HEK293 (cell line): ENCODE data around the gene RIN3.

Source experiments
- CTCF ChIA-PET: fragments of 350-600 bp; formaldehyde crosslinking; extraction: SDS; loops from one replicate; lab custom pipeline; 2021; ENCODE audit warnings: antibody characterized with exemption; lab: Yijun Ruan, JAX
- POLR2A ChIA-PET: fragments of 300-600 bp; formaldehyde crosslinking; extraction: SDS; loops from one replicate; lab custom pipeline; 2020; ENCODE audit warnings: antibody characterized with exemption, inconsistent platforms; lab: Yijun Ruan, JAX
- H3K27ac ChIP-seq: fragments of 200-500 bp; sonication (Bioruptor generic); 2 replicates; pipeline ENCODE4 v1.5.1; 2014; ENCODE audit warnings: low read depth, low read length, control low read depth, inconsistent platforms; ENCODE audit errors: extremely low read depth
- H3K36me3 ChIP-seq, 2 experiments: fragments of 200-500 bp in 1 of 2; sonication (Bioruptor generic) in 1 of 2; 1 replicate in 1 of 2; 2 replicates in 1 of 2; pipeline ENCODE4 v1.5.1; 2014 to 2017; ENCODE audit warnings: inconsistent platforms in 2 of 2, low read length in 2 of 2; ENCODE audit not compliant: control insufficient read depth in 2 of 2, insufficient read depth in 1 of 2
- H3K4me1 ChIP-seq: fragments of 200-500 bp; sonication (Bioruptor generic); 2 replicates; pipeline ENCODE4 v1.5.1; 2014; ENCODE audit warnings: mild to moderate bottlenecking, low read length, inconsistent platforms; ENCODE audit not compliant: control insufficient read depth, insufficient read depth
- H3K4me3 ChIP-seq: 2 replicates; pipeline ENCODE4 v1.5.1; 2011; ENCODE audit warnings: low read depth, mild to moderate bottlenecking, control low read depth, low read length, moderate library complexity
- H3K9me3 ChIP-seq: fragments of 200-500 bp; sonication (Bioruptor generic); 2 replicates; pipeline ENCODE4 v1.5.1; 2014; ENCODE audit warnings: low read depth, low read length, inconsistent platforms; ENCODE audit not compliant: control insufficient read depth, insufficient read depth
- BCL6B ChIP-seq: fragments of 450-650 bp; formaldehyde crosslinking; IDR thresholded peaks from 2 replicates; pipeline ENCODE4 v1.5.1; 2017; ENCODE audit warnings: missing biosample characterization, missing genetic modification characterization
- PATZ1 ChIP-seq: fragments of 450-650 bp; formaldehyde crosslinking; IDR thresholded peaks from 2 replicates; pipeline ENCODE4 v1.5.1; 2016; ENCODE audit warnings: missing biosample characterization, missing genetic modification characterization
- REPIN1 ChIP-seq: fragments of 450-650 bp; formaldehyde crosslinking; IDR thresholded peaks from 2 replicates; pipeline ENCODE4 v1.5.1; 2017; ENCODE audit warnings: missing biosample characterization, missing genetic modification characterization, low read depth
- ZBTB1 ChIP-seq: fragments of 450-650 bp; formaldehyde crosslinking; IDR thresholded peaks from 2 replicates; pipeline ENCODE4 v1.5.1; 2016; ENCODE audit warnings: missing biosample characterization, missing genetic modification characterization
- ZNF10 ChIP-seq: fragments of 450-650 bp; formaldehyde crosslinking; IDR thresholded peaks from 2 replicates; pipeline ENCODE4 v1.5.1; 2017; ENCODE audit warnings: missing biosample characterization, missing genetic modification characterization
- ZNF157 ChIP-seq: fragments of 450-650 bp; formaldehyde crosslinking; IDR thresholded peaks from 2 replicates; pipeline ENCODE4 v1.5.1; 2016; ENCODE audit warnings: missing biosample characterization, missing genetic modification characterization
- ZNF169 ChIP-seq: fragments of 450-650 bp; formaldehyde crosslinking; IDR thresholded peaks from 2 replicates; pipeline ENCODE4 v1.5.1; 2016; ENCODE audit warnings: missing biosample characterization, missing genetic modification characterization
- ZNF19 ChIP-seq: fragments of 450-650 bp; formaldehyde crosslinking; IDR thresholded peaks from 2 replicates; pipeline ENCODE4; 2016; ENCODE audit warnings: missing biosample characterization, missing genetic modification characterization, low read depth
- ZNF221 ChIP-seq: fragments of 450-650 bp; formaldehyde crosslinking; IDR thresholded peaks from 2 replicates; pipeline ENCODE4 v1.5.1; 2017; ENCODE audit warnings: missing biosample characterization, missing genetic modification characterization, borderline replicate concordance
- ZNF248 ChIP-seq: fragments of 450-650 bp; formaldehyde crosslinking; IDR thresholded peaks from 2 replicates; pipeline ENCODE4 v1.5.1; 2017; ENCODE audit warnings: missing biosample characterization, missing genetic modification characterization
- ZNF280C ChIP-seq: fragments of 450-650 bp; formaldehyde crosslinking; IDR thresholded peaks from 2 replicates; pipeline ENCODE4 v1.5.1; 2016; ENCODE audit warnings: missing biosample characterization, missing genetic modification characterization
- ZNF366 ChIP-seq: fragments of 450-650 bp; formaldehyde crosslinking; conservative IDR thresholded peaks from 2 replicates; pipeline ENCODE4 v1.5.1; 2016; ENCODE audit warnings: missing biosample characterization, missing genetic modification characterization
- ZNF404 ChIP-seq: fragments of 450-650 bp; formaldehyde crosslinking; IDR thresholded peaks from 2 replicates; pipeline ENCODE4 v1.5.1; 2017; ENCODE audit warnings: missing biosample characterization, missing genetic modification characterization
- ZNF426 ChIP-seq: fragments of 450-650 bp; formaldehyde crosslinking; IDR thresholded peaks from 2 replicates; pipeline ENCODE4 v1.5.1; 2017; ENCODE audit warnings: missing biosample characterization, missing genetic modification characterization, mild to moderate bottlenecking, inconsistent platforms, moderate library complexity
- ZNF558 ChIP-seq: fragments of 450-650 bp; formaldehyde crosslinking; IDR thresholded peaks from 2 replicates; pipeline ENCODE4 v1.5.1; 2016; ENCODE audit warnings: missing biosample characterization, missing genetic modification characterization
- ZNF585B ChIP-seq: fragments of 450-650 bp; formaldehyde crosslinking; IDR thresholded peaks from 2 replicates; pipeline ENCODE4 v1.5.1; 2016; ENCODE audit warnings: missing biosample characterization, missing genetic modification characterization
- ZNF626 ChIP-seq: fragments of 450-650 bp; sonication (Bioruptor Pico); formaldehyde crosslinking; IDR thresholded peaks from 2 replicates; pipeline ENCODE4 v1.5.1; 2018; ENCODE audit warnings: missing biosample characterization, missing genetic modification characterization, inconsistent platforms
- ZNF629 ChIP-seq: fragments of 450-650 bp; formaldehyde crosslinking; IDR thresholded peaks from 2 replicates; pipeline ENCODE4 v1.5.1; 2017; ENCODE audit warnings: missing biosample characterization, missing genetic modification characterization
- ZNF639 ChIP-seq: fragments of 450-650 bp; formaldehyde crosslinking; IDR thresholded peaks from 2 replicates; pipeline ENCODE4 v1.5.1; 2016; ENCODE audit warnings: missing biosample characterization, missing genetic modification characterization
- ZNF785 ChIP-seq: fragments of 450-650 bp; formaldehyde crosslinking; IDR thresholded peaks from 2 replicates; pipeline ENCODE4 v1.5.1; 2016; ENCODE audit warnings: missing biosample characterization, missing genetic modification characterization
- ZXDB ChIP-seq: fragments of 450-650 bp; formaldehyde crosslinking; IDR thresholded peaks from 2 replicates; pipeline ENCODE4 v1.5.1; 2016; ENCODE audit warnings: missing biosample characterization, missing genetic modification characterization

Gene RIN3

GRCh38 chr14:92528486-92529100, 15.0 kb downstream of the RIN3 start:
- POLR2A ChIA-PET, result no interaction called here

GRCh38 chr14:92529903-92530302, 16.3 kb downstream of the RIN3 start:
- CTCF ChIA-PET, result no interaction called here
- H3K27ac ChIP-seq, result no peak overlapping the region

More at GRCh38 chr14:92528486-92529100, 15.0 kb downstream of the RIN3 start:
- CTCF ChIA-PET, result no interaction called here
- Histone ChIP-seq H3K36me3 (no peaks in the 10 kb centered on the region), H3K27ac (no peak overlapping the region), H3K4me1 (no peaks in the 10 kb centered on the region), H3K4me3 (no peak overlapping the region), H3K9me3 (no peaks in the 10 kb centered on the region)
- no peak for TF ChIP-seq ZNF639 (tag by site-specific recombination)

GRCh38 chr14:92531106-92531873, 17.7 kb downstream of the RIN3 start:
- ChIA-PET CTCF (no interaction called here), POLR2A (no interaction called here)
- H3K4me1 ChIP-seq, result no peaks in the 10 kb centered on the region
- H3K36me3 ChIP-seq, result no peaks in the 10 kb centered on the region
- no peak overlapping the region for H3K4me3 ChIP-seq
- no peaks in the 10 kb centered on the region for H3K9me3 ChIP-seq
- no peak for TF ChIP-seq ZNF280C
- no peak overlapping the region for H3K27ac ChIP-seq

More at GRCh38 chr14:92529903-92530302, 16.3 kb downstream of the RIN3 start:
- POLR2A ChIA-PET, result no interaction called here
- Histone ChIP-seq H3K36me3 (no peaks in the 10 kb centered on the region), H3K4me3 (no peak overlapping the region), H3K4me1 (no peaks in the 10 kb centered on the region), H3K9me3 (no peaks in the 10 kb centered on the region)
- no peak for TF ChIP-seq ZNF785 (tag by site-specific recombination)
- TF ChIP-seq ZXDB (tag by site-specific recombination), result no peak
- no peak for TF ChIP-seq ZNF157
- TF ChIP-seq ZNF248 (tag by site-specific recombination), result no peak
- no peak for TF ChIP-seq ZBTB1
- TF ChIP-seq ZNF629 (tag by site-specific recombination), result no peak
- no peak for TF ChIP-seq ZNF221 (tag by site-specific recombination)
- no peak for TF ChIP-seq REPIN1 (tag by site-specific recombination)
- TF ChIP-seq ZNF426 (tag by site-specific recombination), result no peak
- TF ChIP-seq ZNF404 (tag by site-specific recombination), result no peak
- TF ChIP-seq ZNF626, result no peak
- no peak for TF ChIP-seq ZNF19 (tag by site-specific recombination)
- no peak for TF ChIP-seq ZNF10 (tag by site-specific recombination)
- TF ChIP-seq ZNF585B (tag by site-specific recombination), result no peak
- no peak for TF ChIP-seq BCL6B (tag by site-specific recombination)
- no peak for TF ChIP-seq ZNF558 (tag by site-specific recombination)
- no peak for TF ChIP-seq PATZ1 (tag by site-specific recombination)
- no peak for TF ChIP-seq ZNF169 (tag by site-specific recombination)
- no peak for TF ChIP-seq ZNF366 (tag by site-specific recombination)
